Astrocyte (in vitro differentiated cells and primary cell): ENCODE data around the gene PLD1. TPM values are rescaled to one million over a fixed set of nuclear protein-coding genes. Genes with fewer than 3 reads are reported as not detected.

Experiments
- DNase-seq: peaks from one replicate; pipeline ENCODE4 v3.0.0-alpha.2; 2010; ENCODE audit warnings: low read depth
- FAIRE-seq: peaks from 2 replicates; lab custom pipeline; 2011; peaks lifted over from hg19 to GRCh38; lab: Jason Lieb, UNC
- H2AFZ ChIP-seq: 2 replicates; pipeline ENCODE4 v1.6.0; 2012; ENCODE audit warnings: low read depth, low read length, inconsistent platforms
- H3K27ac ChIP-seq: 2 replicates; pipeline ENCODE4 v1.5.1; 2011; ENCODE audit warnings: low read depth, low read length, inconsistent platforms
- H3K27me3 ChIP-seq: 2 replicates; pipeline ENCODE4 v1.6.0; 2011; ENCODE audit warnings: low read length, inconsistent platforms; ENCODE audit not compliant: insufficient read depth
- H3K36me3 ChIP-seq: 2 replicates; pipeline ENCODE4 v1.5.1; 2011; ENCODE audit warnings: low read length, inconsistent platforms; ENCODE audit not compliant: insufficient read depth
- H3K4me1 ChIP-seq: 2 replicates; pipeline ENCODE4 v1.5.1; 2011; ENCODE audit warnings: low read length, inconsistent platforms; ENCODE audit not compliant: insufficient read depth
- H3K4me2 ChIP-seq: 2 replicates; pipeline ENCODE4 v1.6.0; 2012; ENCODE audit warnings: low read length, inconsistent platforms
- H3K4me3 ChIP-seq: 2 replicates; pipeline ENCODE4 v1.5.1; 2011; ENCODE audit warnings: low read depth, mild to moderate bottlenecking, low read length, inconsistent platforms; ENCODE audit not compliant: insufficient read depth
- H3K79me2 ChIP-seq: 2 replicates; pipeline ENCODE4 v1.6.0; 2012; ENCODE audit warnings: mild to moderate bottlenecking, low read length, inconsistent platforms; ENCODE audit not compliant: insufficient read depth
- H3K9ac ChIP-seq: 2 replicates; pipeline ENCODE4 v1.6.0; 2012; ENCODE audit warnings: mild to moderate bottlenecking, low read length, inconsistent platforms
- H3K9me3 ChIP-seq: 2 replicates; pipeline ENCODE4 v1.5.1; 2012; ENCODE audit warnings: low read depth, mild to moderate bottlenecking, low read length, inconsistent platforms; ENCODE audit not compliant: insufficient read depth
- H4K20me1 ChIP-seq: 2 replicates; pipeline ENCODE4 v1.6.0; 2012; ENCODE audit warnings: low read length, inconsistent platforms; ENCODE audit not compliant: insufficient read depth
- H3K27ac Mint-ChIP-seq: one replicate; pipeline ENCODE4 v1.8.0; 2021; ENCODE audit warnings: mild to moderate bottlenecking, mixed read lengths; ENCODE audit not compliant: unreplicated experiment
- H3K27me3 Mint-ChIP-seq: one replicate; pipeline ENCODE4 v1.8.0; 2021; ENCODE audit warnings: low read depth, mixed read lengths; ENCODE audit not compliant: unreplicated experiment
- H3K36me3 Mint-ChIP-seq: one replicate; pipeline ENCODE4 v1.8.0; 2021; ENCODE audit warnings: low read depth, mixed read lengths; ENCODE audit not compliant: unreplicated experiment
- H3K4me1 Mint-ChIP-seq: one replicate; pipeline ENCODE4 v1.8.0; 2021; ENCODE audit warnings: low read depth, mixed read lengths; ENCODE audit not compliant: unreplicated experiment
- H3K4me3 Mint-ChIP-seq: one replicate; pipeline ENCODE4 v1.8.0; 2021; ENCODE audit warnings: mild to moderate bottlenecking, moderate library complexity, mixed read lengths; ENCODE audit not compliant: unreplicated experiment
- H3K9me3 Mint-ChIP-seq: one replicate; pipeline ENCODE4 v1.8.0; 2021; ENCODE audit warnings: mild to moderate bottlenecking, mixed read lengths; ENCODE audit not compliant: unreplicated experiment
- CTCF ChIP-seq: IDR thresholded peaks from 2 replicates; pipeline ENCODE4 v1.5.1; 2011; ENCODE audit warnings: low read depth, mild to moderate bottlenecking, inconsistent platforms, low read length, moderate library complexity; ENCODE audit not compliant: insufficient read depth
- EZH2 ChIP-seq: IDR thresholded peaks from 2 replicates; pipeline ENCODE4 v1.6.1; 2012; ENCODE audit warnings: mild to moderate bottlenecking, low read length, inconsistent platforms; ENCODE audit not compliant: insufficient read depth
- total RNA-seq: library from RNA; stranded (reverse); gene quantifications from 2 replicates; pipeline ENCODE4 v1.2.1, GENCODE V29; 2021

Gene PLD1
- total RNA-seq, 1 donor from 2014 or later = 21.5 TPM

- H3K27me3 Mint-ChIP-seq = no peaks in the 10 kb centered on the region
- Histone ChIP-seq H3K4me1 (peaks cover 4% of the 10 kb centered on the region), H3K9ac (peak overlapping the region; percentile 53), H3K9me3 (no peaks in the 10 kb centered on the region), H3K27ac (peak overlapping the region; percentile 7), H3K4me3 (peak overlapping the region; percentile 56), H3K36me3 (no peaks in the 10 kb centered on the region), H3K4me2 (peak overlapping the region; percentile 82), H3K79me2 (no peaks in the 10 kb centered on the region), H3K27me3 (no peaks in the 10 kb centered on the region), H2AFZ (peak overlapping the region; percentile 48), H4K20me1 (no peaks in the 10 kb centered on the region)
- H3K4me3 Mint-ChIP-seq = peak overlapping the region; percentile 80
- peak overlapping the region; percentile 87 for H3K27ac Mint-ChIP-seq
- no peak for TF ChIP-seq EZH2
- peaks cover 14% of the 10 kb centered on the region for H3K4me1 Mint-ChIP-seq
- H3K9me3 Mint-ChIP-seq = no peaks in the 10 kb centered on the region
- H3K36me3 Mint-ChIP-seq = no peaks in the 10 kb centered on the region
- peak; percentile 84 for DNase-seq
- no peak for FAIRE-seq
Measured at GRCh38 chr3:171770689-171771620, 39.3 kb downstream of the PLD1 start.

- Mint-ChIP-seq H3K9me3 (no peaks in the 10 kb centered on the region), H3K27me3 (no peaks in the 10 kb centered on the region), H3K36me3 (no peaks in the 10 kb centered on the region), H3K4me1 (peaks cover 14% of the 10 kb centered on the region), H3K4me3 (no peak overlapping the region), H3K27ac (no peak overlapping the region)
- H3K27ac ChIP-seq = no peak overlapping the region
- H3K79me2 ChIP-seq = no peaks in the 10 kb centered on the region
- no peaks in the 10 kb centered on the region for H3K9me3 ChIP-seq
- no peak overlapping the region for H3K9ac ChIP-seq
- no peak overlapping the region for H3K4me2 ChIP-seq
- H3K27me3 ChIP-seq = no peaks in the 10 kb centered on the region
- no peak for DNase-seq
- no peaks in the 10 kb centered on the region for H4K20me1 ChIP-seq
- H3K36me3 ChIP-seq = no peaks in the 10 kb centered on the region
- H2AFZ ChIP-seq = no peak overlapping the region
- no peak for FAIRE-seq
- H3K4me3 ChIP-seq = no peak overlapping the region
- TF ChIP-seq EZH2 = no peak
- no peak for TF ChIP-seq CTCF
- peaks cover 4% of the 10 kb centered on the region for H3K4me1 ChIP-seq
Measured at GRCh38 chr3:171769461-171769860, 40.8 kb downstream of the PLD1 start.

GRCh38 chr3:171768986-171769385, 41.3 kb downstream of the PLD1 start:
- DNase-seq (no peak), FAIRE-seq (no peak)
- Histone ChIP-seq H3K9ac (no peak overlapping the region), H3K79me2 (no peaks in the 10 kb centered on the region), H4K20me1 (no peaks in the 10 kb centered on the region), H3K36me3 (no peaks in the 10 kb centered on the region), H2AFZ (no peak overlapping the region), H3K27ac (no peak overlapping the region), H3K4me1 (peaks cover 4% of the 10 kb centered on the region), H3K4me2 (no peak overlapping the region), H3K4me3 (no peak overlapping the region), H3K27me3 (no peaks in the 10 kb centered on the region), H3K9me3 (no peaks in the 10 kb centered on the region)
- TF ChIP-seq CTCF (no peak), EZH2 (no peak)
- H3K27ac Mint-ChIP-seq = no peak overlapping the region
- peaks cover 14% of the 10 kb centered on the region for H3K4me1 Mint-ChIP-seq
- no peaks in the 10 kb centered on the region for H3K36me3 Mint-ChIP-seq
- no peaks in the 10 kb centered on the region for H3K9me3 Mint-ChIP-seq
- H3K4me3 Mint-ChIP-seq = no peak overlapping the region
- no peaks in the 10 kb centered on the region for H3K27me3 Mint-ChIP-seq
